Measurements from ENCODE around the gene LCP1.

The LCP1 gene

GRCh38 chr13:46140044-46140443 is 41.9 kb downstream of the LCP1 start:
- no peak for TF ChIP-seq SIN3A (IDR thresholded peaks at IDR 0.05; ENCODE audit: borderline replicate concordance, insufficient read depth, low read length)
- no peak for TF ChIP-seq POLR2AphosphoS5 (IDR thresholded peaks at IDR 0.05; ENCODE audit: low read depth, low read length)
- no peak for TF ChIP-seq REST (IDR thresholded peaks at IDR 0.05; ENCODE audit: insufficient read depth in 1 of 2, low read depth in 2 of 2, low read length in 2 of 2)
- TF ChIP-seq FOXP2 (optimal IDR thresholded peaks at IDR 0.05; ENCODE audit: borderline replicate concordance, extremely low read depth, extremely low read length, insufficient read depth) = no peak
- TF ChIP-seq TAF1 (IDR thresholded peaks at IDR 0.05; ENCODE audit: borderline replicate concordance, insufficient read depth, low read length) = no peak

GRCh38 chr13:46137627-46138317 is 44.2 kb downstream of the LCP1 start:
- TF ChIP-seq TAF1 (IDR thresholded peaks at IDR 0.05; ENCODE audit: borderline replicate concordance, insufficient read depth, low read length) (no peak), REST (IDR thresholded peaks at IDR 0.05; ENCODE audit: insufficient read depth in 1 of 2, low read depth in 2 of 2, low read length in 2 of 2) (no peak), SIN3A (IDR thresholded peaks at IDR 0.05; ENCODE audit: borderline replicate concordance, insufficient read depth, low read length) (no peak), FOXP2 (optimal IDR thresholded peaks at IDR 0.05; ENCODE audit: borderline replicate concordance, extremely low read depth, extremely low read length, insufficient read depth) (no peak), POLR2AphosphoS5 (IDR thresholded peaks at IDR 0.05; ENCODE audit: low read depth, low read length) (no peak)

DNA sequence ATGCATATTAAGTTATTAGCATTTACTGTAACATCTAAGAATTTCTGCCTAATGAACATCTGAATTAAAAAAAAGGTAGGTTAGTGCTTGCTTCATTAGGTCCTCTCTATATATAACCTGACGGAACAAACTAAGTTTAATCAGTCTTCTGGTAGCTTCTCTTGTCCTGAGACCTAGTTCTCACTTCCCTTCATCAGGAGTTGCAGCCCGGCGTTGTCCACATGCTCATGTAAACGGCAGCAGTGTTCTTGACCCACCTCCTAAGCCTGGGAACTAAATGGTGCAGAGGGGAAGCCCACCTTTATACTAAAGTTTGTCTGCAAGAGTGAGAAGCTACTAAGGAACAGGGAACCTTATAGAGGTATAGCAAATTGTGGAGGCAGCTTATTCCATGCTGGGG is 45.3 kb downstream of the LCP1 start:
- no peak for TF ChIP-seq FOXP2 (optimal IDR thresholded peaks at IDR 0.05; ENCODE audit: borderline replicate concordance, extremely low read depth, extremely low read length, insufficient read depth)
- no peak for TF ChIP-seq SIN3A (IDR thresholded peaks at IDR 0.05; ENCODE audit: borderline replicate concordance, insufficient read depth, low read length)
- no peak for TF ChIP-seq POLR2AphosphoS5 (IDR thresholded peaks at IDR 0.05; ENCODE audit: low read depth, low read length)
- TF ChIP-seq TAF1 (IDR thresholded peaks at IDR 0.05; ENCODE audit: borderline replicate concordance, insufficient read depth, low read length) = no peak
- TF ChIP-seq REST (IDR thresholded peaks at IDR 0.05; ENCODE audit: insufficient read depth in 1 of 2, low read depth in 2 of 2, low read length in 2 of 2) = no peak

GRCh38 chr13:46134961-46135522 is 46.9 kb downstream of the LCP1 start:
- TF ChIP-seq POLR2AphosphoS5 (IDR thresholded peaks at IDR 0.05; ENCODE audit: low read depth, low read length) (no peak), SIN3A (IDR thresholded peaks at IDR 0.05; ENCODE audit: borderline replicate concordance, insufficient read depth, low read length) (no peak), FOXP2 (optimal IDR thresholded peaks at IDR 0.05; ENCODE audit: borderline replicate concordance, extremely low read depth, extremely low read length, insufficient read depth) (no peak), REST (IDR thresholded peaks at IDR 0.05; ENCODE audit: insufficient read depth in 1 of 2, low read depth in 2 of 2, low read length in 2 of 2) (no peak), TAF1 (IDR thresholded peaks at IDR 0.05; ENCODE audit: borderline replicate concordance, insufficient read depth, low read length) (no peak)
